Memory B cell (primary cell): ENCODE measurements around the gene TMEM106C.
"Not testable (repeated sequence)": the region's sequence is repeated elsewhere in the genome, so short reads cannot be mapped to it uniquely, and the experiment has no call there.

Source experiments
- ATAC-seq: fragments of 150-1000 bp; cut with Tn5 transposase; 2 replicates; pipeline ENCODE4 v1.10.0; 2021; ENCODE audit warnings: low read depth, mild to moderate bottlenecking, moderate library complexity
- DNase-seq, 2 donors: peaks; one replicate each; pipeline ENCODE4 v3.0.0; 2022; ENCODE audit warnings: low spot score in 2 of 2
- H3K27ac Mint-ChIP-seq: one replicate; pipeline ENCODE4 v1.8.0; 2022; ENCODE audit warnings: mild to moderate bottlenecking, moderate library complexity, mixed read lengths
- H3K27me3 Mint-ChIP-seq: one replicate; pipeline ENCODE4 v1.8.0; 2022; ENCODE audit warnings: mixed read lengths
- H3K36me3 Mint-ChIP-seq: one replicate; pipeline ENCODE4 v1.8.0; 2022; ENCODE audit warnings: mild to moderate bottlenecking, mixed read lengths
- H3K4me1 Mint-ChIP-seq: one replicate; pipeline ENCODE4 v1.8.0; 2022; ENCODE audit warnings: mixed read lengths
- H3K4me3 Mint-ChIP-seq: one replicate; pipeline ENCODE4 v1.8.0; 2022; ENCODE audit warnings: mild to moderate bottlenecking, moderate library complexity, mixed read lengths
- H3K9me3 Mint-ChIP-seq: one replicate; pipeline ENCODE4 v1.8.0; 2022; ENCODE audit warnings: mixed read lengths

The TMEM106C gene

DNA sequence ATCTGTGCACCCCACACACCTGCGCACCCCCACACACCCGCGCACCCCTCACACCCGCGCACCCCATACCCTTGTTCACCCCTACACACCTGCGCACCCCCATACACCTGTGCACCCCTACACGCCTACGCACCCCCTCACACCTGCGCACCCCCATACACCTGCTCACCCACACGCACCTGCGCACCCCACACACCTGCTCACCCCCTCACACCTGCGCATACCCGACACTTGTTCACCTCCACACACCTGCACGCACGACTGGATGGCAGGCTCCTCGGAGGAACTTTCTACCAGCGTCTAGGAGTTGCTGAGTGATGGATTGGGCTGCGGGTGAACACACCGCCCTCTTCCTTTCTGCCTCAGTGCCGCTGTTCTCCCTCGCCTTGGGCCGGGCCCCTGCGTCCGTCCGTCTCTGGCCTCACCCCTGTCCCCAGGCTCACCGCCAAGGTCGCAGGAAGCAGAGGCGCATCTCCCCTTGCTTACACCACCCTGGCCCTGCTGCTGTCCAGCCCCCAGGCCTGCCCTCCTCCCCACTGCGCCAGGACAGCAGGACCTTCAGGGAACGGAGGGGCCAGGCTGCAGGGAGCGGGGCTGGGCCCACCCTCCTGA, 20.7 kb upstream of the TMEM106C start:
- no peak overlapping the region for H3K4me3 Mint-ChIP-seq
- no peak overlapping the region for H3K27ac Mint-ChIP-seq
- peaks cover 33% of the 10 kb centered on the region for H3K27me3 Mint-ChIP-seq
- DNase-seq (no peak), ATAC-seq (no peak)
- H3K9me3 Mint-ChIP-seq = no peaks in the 10 kb centered on the region
- no peaks in the 10 kb centered on the region for H3K36me3 Mint-ChIP-seq
- H3K4me1 Mint-ChIP-seq = peaks cover 4% of the 10 kb centered on the region

DNA sequence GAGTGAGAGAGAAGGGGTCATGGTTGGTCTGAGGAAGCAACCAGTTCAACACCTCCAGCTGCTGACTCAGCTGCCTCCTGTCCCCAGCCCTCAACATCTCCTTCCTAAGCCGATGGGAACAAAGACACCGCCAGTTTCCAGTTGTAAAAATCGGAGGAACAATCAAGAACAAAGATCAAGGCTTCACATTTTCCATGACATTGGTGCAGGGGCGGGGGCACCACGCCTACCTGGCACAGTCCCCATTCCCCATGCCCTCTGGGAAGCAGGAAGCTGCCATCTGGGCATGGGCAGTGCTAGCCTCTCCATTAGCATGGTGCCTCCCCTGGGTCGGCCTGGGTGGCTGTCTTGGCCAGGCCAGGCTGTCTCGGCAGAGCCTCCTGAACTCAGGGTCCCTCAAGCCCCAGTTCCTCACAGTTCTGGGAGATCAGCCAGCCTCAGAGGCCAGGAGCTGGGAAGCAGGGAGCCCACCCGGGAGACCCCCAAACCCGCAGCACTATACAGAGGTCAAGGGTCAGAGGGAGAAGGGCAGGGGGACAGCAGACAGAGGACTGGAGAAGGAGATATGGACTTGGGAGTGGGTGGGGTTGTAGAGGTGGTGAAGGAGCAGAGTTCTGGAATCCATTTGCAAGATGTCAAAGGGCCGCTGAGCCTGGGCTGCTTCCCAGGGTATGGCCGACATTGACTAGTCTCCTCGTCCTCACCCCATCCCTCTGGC, 19.6 kb upstream of the TMEM106C start:
- peaks cover 4% of the 10 kb centered on the region for H3K4me1 Mint-ChIP-seq

DNA sequence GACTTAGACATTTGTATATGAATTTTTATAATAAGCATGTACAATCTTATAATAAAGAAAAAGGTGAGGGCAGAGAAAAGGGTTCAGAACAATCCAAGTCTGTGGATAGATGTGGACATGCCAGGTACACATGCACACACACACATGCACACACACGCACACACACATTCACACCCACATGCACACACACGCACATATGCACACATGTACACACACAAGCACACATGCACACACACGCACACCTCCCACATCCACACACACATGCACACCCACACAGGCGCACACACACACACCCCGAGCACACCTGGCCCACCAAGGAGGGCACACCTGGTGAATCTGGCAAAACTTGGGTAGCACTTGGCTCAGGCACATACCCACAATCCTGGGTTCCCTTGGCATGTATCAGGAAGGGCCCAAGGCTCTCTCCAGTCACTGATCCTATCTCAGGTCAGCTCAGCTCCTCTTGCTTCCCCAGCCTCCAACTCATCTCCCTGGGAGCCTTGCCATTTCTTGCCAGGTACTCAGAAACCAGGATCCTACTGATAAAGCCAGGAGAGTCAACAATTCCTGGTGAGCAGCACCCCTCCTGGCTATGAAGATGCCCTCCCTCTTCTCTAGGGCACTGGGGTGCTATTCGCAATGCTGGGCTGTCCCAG, 18.6 kb upstream of the TMEM106C start:
- Mint-ChIP-seq H3K9me3 (no peaks in the 10 kb centered on the region), H3K36me3 (no peaks in the 10 kb centered on the region), H3K4me1 (peaks cover 4% of the 10 kb centered on the region), H3K27ac (no peak overlapping the region), H3K4me3 (no peak overlapping the region), H3K27me3 (peaks cover 32% of the 10 kb centered on the region)
- ATAC-seq (no peak), DNase-seq (no peak)

More for the DNA sequence above, 19.6 kb upstream of the TMEM106C start:
- no peak for DNase-seq
- ATAC-seq = no peak
- no peak overlapping the region for H3K4me3 Mint-ChIP-seq
- H3K9me3 Mint-ChIP-seq = no peaks in the 10 kb centered on the region
- no peak overlapping the region for H3K27ac Mint-ChIP-seq
- no peaks in the 10 kb centered on the region for H3K36me3 Mint-ChIP-seq
- peaks cover 33% of the 10 kb centered on the region for H3K27me3 Mint-ChIP-seq

DNA sequence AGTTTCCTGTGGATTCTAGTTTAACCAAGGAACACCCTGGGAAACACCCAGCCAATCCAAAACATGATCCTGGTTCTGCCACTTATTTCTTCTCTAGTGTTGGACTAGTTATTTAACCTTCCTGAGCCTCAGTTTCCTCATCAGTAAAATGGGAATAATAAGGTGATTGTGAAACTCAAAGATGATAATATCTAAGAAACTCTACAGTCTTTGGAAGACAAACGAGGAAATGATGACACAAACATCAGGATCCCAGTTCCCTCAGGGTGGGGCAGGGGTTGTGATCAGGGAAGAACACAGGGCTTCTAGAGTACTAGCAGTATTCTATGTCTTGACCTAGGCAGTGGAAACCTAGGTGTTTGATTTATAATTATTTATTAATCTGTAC, 18.1 kb upstream of the TMEM106C start:
- DNase-seq = no peak
- Mint-ChIP-seq H3K4me1 (peaks cover 4% of the 10 kb centered on the region), H3K9me3 (no peaks in the 10 kb centered on the region), H3K36me3 (no peaks in the 10 kb centered on the region), H3K27ac (no peak overlapping the region), H3K4me3 (no peak overlapping the region), H3K27me3 (peaks cover 34% of the 10 kb centered on the region)
- ATAC-seq = no peak

DNA sequence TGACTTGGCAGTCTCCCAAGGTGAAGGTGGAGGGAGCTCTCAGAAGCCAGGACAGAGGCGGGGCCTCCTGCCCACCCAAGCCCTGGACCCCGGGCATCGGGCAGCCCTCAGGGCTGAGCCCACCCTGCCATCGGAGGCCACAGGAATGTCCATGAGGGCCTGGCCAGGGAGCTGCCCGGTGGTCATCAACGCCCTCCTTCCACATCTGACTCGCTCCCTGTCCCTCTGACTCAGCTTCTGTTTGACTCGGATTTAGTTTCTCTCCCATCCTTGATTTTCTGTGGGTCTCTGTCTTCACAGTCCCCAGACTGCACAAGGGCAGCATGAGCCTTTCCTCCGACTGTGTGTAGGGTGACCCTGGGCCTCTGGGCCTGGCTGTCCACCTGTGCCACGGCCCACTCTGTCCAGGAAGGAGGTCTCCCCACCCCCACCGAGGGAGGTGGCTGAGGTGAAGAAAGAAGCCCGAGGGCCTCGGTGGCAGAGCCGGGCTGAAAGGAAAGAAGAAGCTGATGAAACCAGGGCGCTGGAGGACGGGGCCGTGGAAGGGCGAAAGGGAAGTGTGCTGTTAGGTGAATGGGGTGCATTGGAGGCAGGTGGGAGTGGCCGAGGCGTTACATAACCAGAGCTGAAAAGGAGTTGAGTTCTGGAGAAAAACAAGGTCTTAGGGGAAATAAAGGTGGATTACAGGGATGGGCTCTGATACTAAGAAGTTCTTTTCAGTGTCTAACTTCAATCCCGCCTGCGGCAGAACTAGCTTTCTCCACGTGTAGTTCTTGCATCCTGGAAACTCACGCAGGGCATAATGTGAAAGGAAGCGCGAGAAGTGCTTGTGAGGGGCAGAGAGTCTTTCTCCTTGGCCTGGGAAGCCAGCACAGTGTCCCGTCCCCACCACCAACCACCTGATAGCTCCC, 16.7 kb upstream of the TMEM106C start:
- DNase-seq (no peak), ATAC-seq (no peak)
- Mint-ChIP-seq H3K4me3 (no peak overlapping the region), H3K4me1 (no peaks in the 10 kb centered on the region), H3K9me3 (no peaks in the 10 kb centered on the region), H3K27ac (no peak overlapping the region), H3K27me3 (peaks cover 25% of the 10 kb centered on the region), H3K36me3 (no peaks in the 10 kb centered on the region)

DNA sequence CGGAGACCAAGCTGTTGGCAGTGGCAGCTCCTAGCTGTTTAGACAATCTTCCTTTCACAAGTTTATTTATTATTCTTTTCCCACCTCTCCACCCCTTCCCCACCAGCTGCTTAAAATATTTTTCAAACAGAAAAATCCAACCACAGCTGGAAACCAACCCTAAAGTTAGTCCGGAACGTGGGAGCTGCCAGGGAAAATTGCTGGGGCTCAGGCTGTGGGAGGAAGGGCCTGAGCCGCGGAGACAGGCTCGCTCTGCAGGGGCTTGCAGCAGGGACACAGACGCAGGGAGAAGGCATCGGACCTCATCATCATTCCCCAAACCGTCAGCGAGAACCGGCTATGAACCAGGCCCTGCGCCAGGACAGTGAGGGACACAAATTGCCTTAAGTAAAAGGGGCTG, 16.1 kb upstream of the TMEM106C start:
- no peaks in the 10 kb centered on the region for H3K4me1 Mint-ChIP-seq
- DNase-seq = no peak
- ATAC-seq = no peak
- H3K36me3 Mint-ChIP-seq = no peaks in the 10 kb centered on the region
- H3K27me3 Mint-ChIP-seq = peaks cover 25% of the 10 kb centered on the region
- no peaks in the 10 kb centered on the region for H3K9me3 Mint-ChIP-seq
- H3K27ac Mint-ChIP-seq = no peak overlapping the region
- H3K4me3 Mint-ChIP-seq = no peak overlapping the region

DNA sequence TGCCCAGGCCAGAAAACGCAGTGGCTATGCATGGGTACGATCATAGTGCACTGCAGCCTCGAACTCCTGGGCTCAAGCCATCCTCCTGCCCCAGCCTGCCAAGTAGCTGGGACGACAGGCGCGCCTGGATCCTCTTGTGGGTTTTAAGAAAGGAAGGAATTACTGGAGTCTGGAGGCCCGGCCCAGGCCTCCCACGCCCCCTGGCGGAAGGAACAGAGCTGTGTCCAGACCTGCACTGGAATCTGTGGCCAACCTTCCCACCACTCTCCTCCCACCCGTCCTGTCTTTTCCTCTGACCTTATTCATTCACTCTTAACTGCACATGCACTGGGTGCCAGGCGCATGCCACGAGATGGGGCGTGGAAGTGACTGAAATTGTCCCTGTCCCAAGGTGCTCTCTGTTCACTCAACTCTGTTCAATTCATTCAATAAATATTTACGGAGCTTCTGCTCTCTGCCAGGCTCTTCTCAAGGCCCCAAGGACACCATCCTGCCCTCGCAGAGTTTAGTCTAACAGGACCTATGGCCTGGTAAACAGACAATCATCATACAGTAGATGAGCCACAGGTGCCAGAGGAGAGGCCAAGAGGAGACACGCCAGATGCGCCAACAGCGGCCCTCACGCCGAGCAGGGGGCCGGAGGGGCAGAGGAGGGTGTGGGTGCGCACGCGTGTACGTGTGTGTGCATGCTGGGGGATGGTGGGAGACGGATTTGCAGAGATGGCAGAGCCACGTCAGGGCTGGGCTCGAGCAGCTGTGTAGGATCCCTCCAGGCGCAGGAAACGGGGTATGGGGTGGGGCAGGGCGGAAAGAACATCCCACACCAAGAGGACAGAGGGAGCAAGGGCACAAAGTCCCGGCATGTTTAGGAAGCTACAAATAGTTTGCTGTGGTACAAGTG, 13.7 kb upstream of the TMEM106C start:
- peak; percentile 62 for ATAC-seq
- Mint-ChIP-seq H3K4me1 (no peaks in the 10 kb centered on the region), H3K4me3 (no peak overlapping the region), H3K36me3 (no peaks in the 10 kb centered on the region), H3K27me3 (peaks cover 19% of the 10 kb centered on the region), H3K27ac (no peak overlapping the region), H3K9me3 (no peaks in the 10 kb centered on the region)
- DNase-seq = peak; percentile 17 to 30

DNA sequence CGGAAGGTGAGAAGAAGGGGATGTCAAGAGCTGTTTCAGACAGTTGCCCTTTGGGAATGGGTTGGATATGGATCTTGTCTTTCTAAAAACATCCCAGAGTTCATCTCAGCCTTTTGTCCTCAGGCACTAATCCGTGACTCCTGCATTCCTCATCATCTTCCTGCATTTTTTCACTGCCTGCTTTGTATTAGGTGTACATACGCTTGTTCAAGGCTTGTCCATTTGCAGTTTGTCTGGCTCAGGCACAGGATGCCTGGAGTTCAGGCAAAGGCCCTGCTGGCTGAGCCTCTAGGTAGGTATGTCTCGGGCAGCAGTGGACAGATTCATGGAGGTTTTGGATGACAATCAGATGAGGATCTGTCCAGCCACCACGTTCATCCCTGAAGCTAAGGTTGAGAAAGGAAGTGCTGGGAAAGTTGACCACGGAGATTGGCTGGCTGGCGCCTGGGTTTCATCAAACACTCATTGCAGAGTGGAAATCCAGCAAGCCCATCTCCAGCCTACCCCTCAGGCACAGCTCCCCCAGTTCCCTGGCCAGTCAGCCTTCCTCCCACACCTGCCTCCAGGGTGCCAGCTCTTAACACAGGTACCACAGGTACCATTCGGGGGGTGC, 12.4 kb upstream of the TMEM106C start:
- Mint-ChIP-seq H3K4me3 (no peak overlapping the region), H3K27me3 (peaks cover 14% of the 10 kb centered on the region), H3K4me1 (no peaks in the 10 kb centered on the region), H3K36me3 (no peaks in the 10 kb centered on the region), H3K9me3 (no peaks in the 10 kb centered on the region), H3K27ac (no peak overlapping the region)
- DNase-seq = no peak
- ATAC-seq = no peak

DNA sequence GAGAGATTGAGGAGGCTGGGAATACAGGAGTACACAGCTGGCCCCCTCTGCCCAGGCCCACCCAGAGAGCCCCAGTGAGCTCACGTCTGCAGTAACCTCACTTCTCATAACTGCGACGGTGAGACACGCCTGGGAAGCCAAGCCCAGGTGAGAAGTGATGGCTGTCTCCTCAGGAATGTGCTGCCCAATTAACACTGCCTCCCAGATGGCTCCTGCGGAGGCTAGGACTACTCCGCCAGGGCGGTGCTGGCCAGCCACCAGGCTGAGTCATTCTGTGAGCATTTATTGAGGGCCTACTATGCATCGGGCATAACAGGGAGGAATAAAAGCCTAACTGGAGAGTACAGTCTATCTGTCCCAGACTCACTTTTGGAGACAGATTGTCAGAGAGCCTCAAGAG, 9.3 kb upstream of the TMEM106C start:
- no peaks in the 10 kb centered on the region for H3K4me1 Mint-ChIP-seq
- peaks cover 2% of the 10 kb centered on the region for H3K36me3 Mint-ChIP-seq
- no peak overlapping the region for H3K4me3 Mint-ChIP-seq
- no peaks in the 10 kb centered on the region for H3K9me3 Mint-ChIP-seq
- DNase-seq (no peak), ATAC-seq (no peak)
- H3K27ac Mint-ChIP-seq = no peak overlapping the region
- peaks cover 12% of the 10 kb centered on the region for H3K27me3 Mint-ChIP-seq

DNA sequence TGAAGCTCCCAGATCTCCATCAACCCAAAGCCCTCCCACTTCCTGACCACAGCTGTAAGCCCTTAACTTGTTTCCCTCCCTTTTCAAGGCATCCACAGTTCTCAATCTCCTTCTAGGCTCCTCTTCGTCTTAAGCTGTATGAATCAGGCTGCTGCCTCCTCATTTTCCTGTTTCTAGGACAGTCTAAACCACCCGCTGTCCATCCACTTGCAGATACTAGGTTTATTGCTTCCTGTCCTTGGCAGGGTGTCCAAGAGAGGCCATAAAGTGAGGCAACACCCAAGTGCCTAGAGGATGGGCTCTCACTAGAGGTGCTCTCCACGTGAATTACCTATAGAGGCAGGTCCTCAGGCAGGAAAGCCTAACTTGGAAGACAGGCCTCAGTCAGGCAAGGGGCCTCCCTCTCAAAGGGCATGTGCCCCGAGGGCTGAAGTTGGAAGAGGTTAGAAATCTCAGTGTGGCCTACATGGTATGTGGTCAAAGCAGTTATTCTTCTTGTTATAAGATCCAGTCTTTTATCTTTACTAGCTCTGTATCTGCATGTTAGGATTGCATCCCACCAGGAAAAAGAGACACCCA, 8.8 kb upstream of the TMEM106C start:
- Mint-ChIP-seq H3K9me3 (no peaks in the 10 kb centered on the region), H3K27ac (no peak overlapping the region), H3K4me3 (no peak overlapping the region), H3K36me3 (peaks cover 4% of the 10 kb centered on the region), H3K27me3 (peaks cover 12% of the 10 kb centered on the region), H3K4me1 (no peaks in the 10 kb centered on the region)
- no peak for ATAC-seq
- DNase-seq = no peak

DNA sequence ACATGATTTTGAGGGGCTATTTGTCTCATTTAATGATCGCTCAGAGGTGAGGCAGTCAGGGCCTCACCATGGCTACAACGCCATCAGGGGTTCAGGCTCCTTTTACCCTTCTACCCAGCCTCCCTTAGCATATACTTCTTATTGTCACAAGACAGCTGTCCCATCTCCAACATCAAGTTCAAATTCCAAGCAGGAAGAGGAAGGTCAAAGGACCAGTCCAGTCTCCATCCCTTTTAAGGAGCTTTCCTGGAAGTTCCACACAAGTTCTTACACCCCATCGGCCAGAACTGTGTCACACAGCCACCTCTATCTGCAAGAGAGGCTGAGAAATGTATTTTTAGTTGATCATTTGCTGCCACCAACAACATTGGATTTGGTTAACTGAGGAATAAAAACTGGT, 8.3 kb upstream of the TMEM106C start:
- Mint-ChIP-seq H3K9me3 (no peaks in the 10 kb centered on the region), H3K4me1 (no peaks in the 10 kb centered on the region), H3K27me3 (peaks cover 13% of the 10 kb centered on the region), H3K36me3 (peaks cover 4% of the 10 kb centered on the region), H3K4me3 (no peak overlapping the region), H3K27ac (no peak overlapping the region)
- DNase-seq (no peak), ATAC-seq (no peak)

DNA sequence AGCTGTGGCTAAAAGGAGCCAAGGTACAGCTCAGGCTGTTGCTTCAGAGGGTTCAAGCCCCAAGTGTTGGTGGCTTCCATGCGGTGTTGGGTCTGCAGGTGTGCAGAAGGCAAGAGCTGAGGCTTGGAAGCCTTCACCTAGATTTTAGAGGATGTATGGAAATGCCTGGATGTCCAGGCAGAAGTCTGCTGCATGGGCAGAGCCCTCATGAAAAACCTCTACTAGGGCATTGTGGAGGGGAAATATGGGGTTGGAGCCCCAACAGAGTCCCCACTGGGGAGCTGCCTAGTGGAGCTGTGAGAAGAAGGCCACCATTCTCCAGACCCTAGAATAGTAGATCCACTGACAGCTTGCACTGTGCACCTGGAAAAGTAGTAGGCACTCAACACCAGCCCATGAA, 5.7 kb upstream of the TMEM106C start:
- H3K9me3 Mint-ChIP-seq, H3K36me3 Mint-ChIP-seq, H3K4me3 Mint-ChIP-seq, DNase-seq, ATAC-seq, H3K4me1 Mint-ChIP-seq, H3K27ac Mint-ChIP-seq: not testable (repeated sequence)
- peaks cover 13% of the 10 kb centered on the region for H3K27me3 Mint-ChIP-seq

DNA sequence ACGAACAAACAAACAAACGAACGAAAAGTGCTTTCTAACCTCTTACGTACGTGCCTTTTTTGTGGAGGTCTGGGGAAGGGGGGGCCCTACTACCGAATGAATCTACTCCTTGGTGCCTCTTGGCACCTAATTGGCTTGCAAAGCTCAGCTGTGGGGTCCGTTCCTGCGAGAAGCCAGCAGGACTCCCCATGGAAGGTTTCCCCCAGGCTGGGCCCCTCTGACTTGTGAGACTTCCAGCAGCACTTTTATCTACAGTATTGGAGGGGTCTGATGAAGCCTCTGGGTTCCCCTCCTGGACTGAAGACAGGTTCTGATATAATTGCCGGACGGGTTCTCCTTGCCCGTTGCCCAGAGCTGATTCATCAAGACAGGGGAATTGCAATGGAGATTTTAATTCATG, 1.2 kb upstream of the TMEM106C start:
- DNase-seq (no peak), ATAC-seq (no peak)
- H3K27me3 Mint-ChIP-seq = peaks cover 8% of the 10 kb centered on the region
- H3K27ac Mint-ChIP-seq = no peak overlapping the region
- no peaks in the 10 kb centered on the region for H3K9me3 Mint-ChIP-seq
- H3K4me1 Mint-ChIP-seq = peaks cover 13% of the 10 kb centered on the region
- peaks cover 9% of the 10 kb centered on the region for H3K36me3 Mint-ChIP-seq
- no peak overlapping the region for H3K4me3 Mint-ChIP-seq
